Fibroblast of the aortic adventitia (primary cell): ENCODE results near the gene TSPAN5. TPM values are rescaled to one million over a fixed set of nuclear protein-coding genes. Genes with fewer than 3 reads are reported as not detected.

Experiments used
- DNase-seq: peaks from one replicate; pipeline ENCODE4 v3.0.0-alpha.2; 2010; ENCODE audit warnings: low read depth
- H3K4me3 ChIP-seq: 2 replicates; pipeline ENCODE4 v1.5.1; 2011; ENCODE audit warnings: low read depth, mild to moderate bottlenecking, control low read depth, low read length, moderate library complexity
- total RNA-seq: library from RNA; depleted of rRNA; stranded (reverse); fragments of >200 nt; gene quantifications from 2 replicates; pipeline ENCODE4 v1.2.3, GENCODE V29; 2012; ENCODE audit warnings: low replicate concordance
- TF ChIP-seq, protein P1 (sequence below): IDR thresholded peaks from 2 replicates; pipeline ENCODE4 v1.5.1; 2011; ENCODE audit warnings: mild to moderate bottlenecking, low read length, control low read depth, inconsistent platforms; ENCODE audit not compliant: insufficient read depth

Gene TSPAN5
- total RNA-seq, 1 donor, result 49.0 TPM

DNA sequence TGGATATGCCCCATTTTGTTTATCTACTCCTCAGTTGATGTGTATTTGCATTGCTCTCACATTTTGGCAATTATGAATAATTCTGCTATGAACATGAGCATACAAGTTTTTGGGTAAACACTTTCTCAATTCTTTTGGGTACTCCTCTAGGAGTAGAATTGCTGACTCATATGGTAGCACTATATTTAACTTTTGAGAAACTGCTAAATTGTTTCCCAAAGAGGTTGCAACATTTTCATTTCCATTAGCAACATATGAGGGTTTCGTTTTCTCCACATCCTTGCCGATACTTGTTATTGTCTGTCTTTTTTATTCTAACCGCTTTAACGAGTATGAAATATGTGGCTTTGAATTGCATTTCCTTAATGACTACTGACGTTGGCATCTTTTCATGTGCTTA, 185.4 kb downstream of the TSPAN5 start:
- H3K4me3 ChIP-seq, result no peak overlapping the region
- DNase-seq, result peak; percentile 46
- TF ChIP-seq, protein P1, sequence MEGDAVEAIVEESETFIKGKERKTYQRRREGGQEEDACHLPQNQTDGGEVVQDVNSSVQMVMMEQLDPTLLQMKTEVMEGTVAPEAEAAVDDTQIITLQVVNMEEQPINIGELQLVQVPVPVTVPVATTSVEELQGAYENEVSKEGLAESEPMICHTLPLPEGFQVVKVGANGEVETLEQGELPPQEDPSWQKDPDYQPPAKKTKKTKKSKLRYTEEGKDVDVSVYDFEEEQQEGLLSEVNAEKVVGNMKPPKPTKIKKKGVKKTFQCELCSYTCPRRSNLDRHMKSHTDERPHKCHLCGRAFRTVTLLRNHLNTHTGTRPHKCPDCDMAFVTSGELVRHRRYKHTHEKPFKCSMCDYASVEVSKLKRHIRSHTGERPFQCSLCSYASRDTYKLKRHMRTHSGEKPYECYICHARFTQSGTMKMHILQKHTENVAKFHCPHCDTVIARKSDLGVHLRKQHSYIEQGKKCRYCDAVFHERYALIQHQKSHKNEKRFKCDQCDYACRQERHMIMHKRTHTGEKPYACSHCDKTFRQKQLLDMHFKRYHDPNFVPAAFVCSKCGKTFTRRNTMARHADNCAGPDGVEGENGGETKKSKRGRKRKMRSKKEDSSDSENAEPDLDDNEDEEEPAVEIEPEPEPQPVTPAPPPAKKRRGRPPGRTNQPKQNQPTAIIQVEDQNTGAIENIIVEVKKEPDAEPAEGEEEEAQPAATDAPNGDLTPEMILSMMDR, result no peak

DNA sequence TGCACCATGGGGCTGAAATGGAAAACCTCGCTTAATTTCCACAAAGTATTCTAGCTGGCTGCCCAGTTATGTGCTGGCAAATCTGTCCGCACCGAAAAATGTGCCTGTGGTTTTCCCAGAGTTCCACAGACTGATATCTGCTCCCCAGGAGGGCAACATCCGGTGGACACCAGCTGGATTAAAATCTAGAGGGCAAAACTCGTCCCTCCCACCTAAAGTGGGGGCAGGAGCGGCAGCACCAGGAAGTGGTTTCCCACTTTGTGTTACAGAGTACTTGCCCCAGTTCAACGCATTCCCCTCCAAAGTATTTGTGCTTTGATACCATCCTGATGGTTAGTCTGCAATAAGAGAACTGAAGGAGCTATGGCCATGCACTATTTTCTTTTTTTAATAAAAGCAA, 187.6 kb downstream of the TSPAN5 start:
- TF ChIP-seq, protein P1, result no peak
- DNase-seq, result no peak
- H3K4me3 ChIP-seq, result no peak overlapping the region

DNA sequence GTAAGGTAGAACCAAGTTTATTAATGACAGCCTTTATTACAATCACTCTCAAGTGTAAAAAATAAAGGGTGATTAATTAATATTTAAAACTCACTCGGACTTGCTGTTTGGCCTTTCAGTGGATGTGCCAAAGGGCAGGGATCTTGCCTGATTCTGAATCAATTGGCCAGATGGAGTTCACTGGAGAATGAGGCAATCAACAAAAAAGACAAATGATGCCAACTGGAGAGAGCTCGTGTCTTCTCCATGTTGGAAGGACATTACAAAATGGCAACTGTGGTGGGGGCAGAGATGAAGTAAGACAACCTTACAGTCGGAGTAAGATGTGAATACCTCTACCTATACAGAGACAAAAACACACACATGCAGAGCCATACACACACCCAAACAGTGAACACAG, 188.0 kb downstream of the TSPAN5 start:
- DNase-seq, result no peak
- TF ChIP-seq, protein P1, result no peak
- no peak overlapping the region for H3K4me3 ChIP-seq

DNA sequence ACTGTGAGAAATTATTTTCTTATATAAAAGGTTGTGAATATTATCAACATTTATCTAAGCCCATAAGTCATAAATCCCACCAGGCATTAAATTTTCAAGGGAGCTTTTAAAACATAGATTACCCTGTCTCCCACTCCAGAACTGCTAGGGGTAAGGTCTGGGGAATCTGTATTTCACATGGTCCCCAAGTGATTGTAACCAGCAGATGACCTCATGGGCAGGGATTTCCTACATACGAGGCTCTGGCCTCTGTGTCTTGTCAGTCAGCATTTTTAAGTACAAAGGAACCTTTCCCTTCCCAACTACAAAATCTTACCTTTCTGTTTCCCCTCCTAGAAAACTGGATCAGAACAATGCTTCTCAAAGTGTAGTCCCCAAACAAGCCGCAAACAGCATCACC, 188.6 kb downstream of the TSPAN5 start:
- H3K4me3 ChIP-seq, result no peak overlapping the region
- no peak for DNase-seq
- TF ChIP-seq, protein P1, result no peak

DNA sequence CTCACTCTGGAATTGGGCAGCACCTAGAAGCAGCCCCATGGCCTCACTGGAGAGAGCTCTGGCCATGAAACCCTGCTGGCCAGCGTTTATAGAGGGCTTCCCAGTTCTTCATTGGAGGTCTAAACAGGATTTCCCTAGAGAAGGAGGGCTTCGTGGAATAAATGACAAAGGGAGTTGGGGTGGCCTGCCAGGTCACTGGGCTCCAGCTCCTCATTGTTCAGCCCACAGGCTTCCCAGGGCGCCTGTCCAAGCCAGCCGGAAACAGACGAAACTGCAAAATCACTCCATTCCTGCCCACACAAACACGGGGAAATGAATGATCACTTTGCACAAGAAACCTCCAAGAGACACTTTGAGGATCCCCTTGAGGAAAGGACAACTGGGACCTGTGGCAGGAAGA, 189.7 kb downstream of the TSPAN5 start:
- peak; percentile 67 for DNase-seq
- H3K4me3 ChIP-seq, result no peak overlapping the region
- TF ChIP-seq, protein P1, result no peak

DNA sequence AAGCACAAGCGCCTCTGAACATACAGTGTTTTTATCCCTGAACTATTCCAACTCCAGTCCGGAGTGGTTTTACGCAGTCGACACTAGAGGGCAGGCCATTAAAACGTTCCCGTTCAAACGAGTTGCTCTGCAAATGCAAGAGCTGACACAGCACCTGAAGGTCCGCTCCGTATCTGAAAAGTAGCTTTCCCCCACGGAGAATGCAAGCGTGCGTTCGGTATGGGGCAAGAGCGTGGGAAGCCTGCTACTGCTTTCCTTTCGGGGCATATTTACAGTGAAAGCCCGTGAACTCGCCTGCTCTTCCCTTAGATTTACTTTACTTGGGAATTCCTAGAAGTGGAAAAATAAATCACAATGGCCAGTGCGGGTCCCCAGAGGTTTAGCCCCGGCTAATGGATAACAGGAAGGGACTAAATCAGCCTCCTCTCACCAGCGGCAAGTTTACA, 190.8 kb downstream of the TSPAN5 start:
- TF ChIP-seq, protein P1, result peak; percentile 80
- DNase-seq, result peak; percentile 94
- peak overlapping the region; percentile 66 for H3K4me3 ChIP-seq
